GM12801 (cell line): ENCODE measurements around the gene CASD1.

ENCODE experiments used
- TF ChIP-seq, protein P1 (sequence below): IDR thresholded peaks from one replicate; pipeline ENCODE4 v1.5.1; 2011; ENCODE audit warnings: control low read depth; ENCODE audit not compliant: insufficient read length; ENCODE audit errors: extremely low read depth

Gene CASD1

GRCh38 chr7:94584113-94584512 is 74.5 kb downstream of the CASD1 start:
- TF ChIP-seq, protein P1, sequence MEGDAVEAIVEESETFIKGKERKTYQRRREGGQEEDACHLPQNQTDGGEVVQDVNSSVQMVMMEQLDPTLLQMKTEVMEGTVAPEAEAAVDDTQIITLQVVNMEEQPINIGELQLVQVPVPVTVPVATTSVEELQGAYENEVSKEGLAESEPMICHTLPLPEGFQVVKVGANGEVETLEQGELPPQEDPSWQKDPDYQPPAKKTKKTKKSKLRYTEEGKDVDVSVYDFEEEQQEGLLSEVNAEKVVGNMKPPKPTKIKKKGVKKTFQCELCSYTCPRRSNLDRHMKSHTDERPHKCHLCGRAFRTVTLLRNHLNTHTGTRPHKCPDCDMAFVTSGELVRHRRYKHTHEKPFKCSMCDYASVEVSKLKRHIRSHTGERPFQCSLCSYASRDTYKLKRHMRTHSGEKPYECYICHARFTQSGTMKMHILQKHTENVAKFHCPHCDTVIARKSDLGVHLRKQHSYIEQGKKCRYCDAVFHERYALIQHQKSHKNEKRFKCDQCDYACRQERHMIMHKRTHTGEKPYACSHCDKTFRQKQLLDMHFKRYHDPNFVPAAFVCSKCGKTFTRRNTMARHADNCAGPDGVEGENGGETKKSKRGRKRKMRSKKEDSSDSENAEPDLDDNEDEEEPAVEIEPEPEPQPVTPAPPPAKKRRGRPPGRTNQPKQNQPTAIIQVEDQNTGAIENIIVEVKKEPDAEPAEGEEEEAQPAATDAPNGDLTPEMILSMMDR: no peak

- TF ChIP-seq, protein P1: no peak
These were observed 78.5 kb downstream of the CASD1 start for GRCh38 chr7:94588075-94588474.

- TF ChIP-seq, protein P1: no peak
These were observed 81.0 kb downstream of the CASD1 start for GRCh38 chr7:94590526-94591162.

- TF ChIP-seq, protein P1: no peak
These were observed 81.6 kb downstream of the CASD1 start for GRCh38 chr7:94591176-94591575.

DNA sequence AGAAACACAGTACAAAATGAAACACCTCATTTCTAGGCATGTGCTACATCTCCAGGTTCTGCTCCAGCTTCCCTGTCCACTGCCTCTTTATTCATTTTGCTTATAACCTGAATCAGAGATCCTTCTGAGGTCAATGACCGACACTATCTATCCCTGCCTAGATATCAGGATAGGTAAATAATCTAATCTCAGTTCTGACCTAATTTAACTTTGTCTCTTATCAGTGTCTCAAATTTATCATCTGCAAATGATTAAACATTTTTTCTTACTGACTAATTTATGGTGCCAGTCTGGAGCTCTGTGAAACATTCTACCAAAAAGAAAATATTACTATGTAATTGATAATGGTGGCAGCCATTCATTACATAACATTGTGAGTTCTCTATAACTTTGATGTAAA is 85.3 kb downstream of the CASD1 start:
- TF ChIP-seq, protein P1: no peak

- TF ChIP-seq, protein P1: no peak
These were observed 86.1 kb downstream of the CASD1 start for GRCh38 chr7:94595717-94596116.

DNA sequence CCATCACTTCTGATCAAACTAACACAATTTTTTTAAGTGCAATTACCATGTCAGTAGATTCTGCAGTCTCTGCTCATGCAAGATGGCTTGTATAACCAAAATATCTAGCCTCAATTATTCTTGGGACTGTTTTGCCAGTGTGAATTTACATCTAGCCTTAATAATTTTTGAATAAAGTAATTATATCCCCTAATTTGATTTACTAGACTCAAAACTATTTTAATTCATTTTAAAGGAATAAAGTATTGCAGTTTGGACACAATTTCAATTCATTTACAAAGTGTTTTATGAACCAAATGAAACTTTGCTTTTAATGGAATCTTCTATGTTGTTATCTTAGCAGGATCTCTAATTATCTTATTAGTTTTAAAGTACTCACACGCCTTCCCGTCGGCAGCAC is 90.7 kb downstream of the CASD1 start:
- TF ChIP-seq, protein P1: no peak

- TF ChIP-seq, protein P1: no peak
These were observed 92.6 kb downstream of the CASD1 start for GRCh38 chr7:94602181-94602580.
